Effector memory CD8-positive, alpha-beta T cell (primary cell): Measurements from ENCODE around the gene NFATC1.

Experiments
- ATAC-seq: fragments of 150-1000 bp; cut with Tn5 transposase; replicated peaks from 2 replicates; pipeline ENCODE4 v1.10.0; 2021; ENCODE audit warnings: mild to moderate bottlenecking, moderate library complexity
- DNase-seq, 3 experiments: peaks; one replicate each; pipeline ENCODE4 v3.0.0; 2021
- H3K27ac Mint-ChIP-seq, 2 donors: one replicate each; pipeline ENCODE4 v1.8.0; 2022; ENCODE audit warnings: mild to moderate bottlenecking in 2 of 2, mixed read lengths in 2 of 2, moderate library complexity in 2 of 2
- H3K27me3 Mint-ChIP-seq, 2 donors: one replicate each; pipeline ENCODE4 v1.8.0; 2022; ENCODE audit warnings: mixed read lengths in 2 of 2
- H3K36me3 Mint-ChIP-seq: one replicate; pipeline ENCODE4 v1.8.0; 2022; ENCODE audit warnings: mild to moderate bottlenecking, moderate library complexity, mixed read lengths; ENCODE audit not compliant: insufficient read depth
- H3K4me1 Mint-ChIP-seq, 2 donors: one replicate each; pipeline ENCODE4 v1.8.0; 2022; ENCODE audit warnings: low read depth in 2 of 2, mixed read lengths in 2 of 2
- H3K4me3 Mint-ChIP-seq, 2 donors: one replicate each; pipeline ENCODE4 v1.8.0; 2022; ENCODE audit warnings: mild to moderate bottlenecking in 2 of 2, mixed read lengths in 2 of 2, moderate library complexity in 2 of 2
- H3K9me3 Mint-ChIP-seq, 2 donors: one replicate each; pipeline ENCODE4 v1.8.0; 2022; ENCODE audit warnings: mixed read lengths in 2 of 2

The NFATC1 gene

DNA sequence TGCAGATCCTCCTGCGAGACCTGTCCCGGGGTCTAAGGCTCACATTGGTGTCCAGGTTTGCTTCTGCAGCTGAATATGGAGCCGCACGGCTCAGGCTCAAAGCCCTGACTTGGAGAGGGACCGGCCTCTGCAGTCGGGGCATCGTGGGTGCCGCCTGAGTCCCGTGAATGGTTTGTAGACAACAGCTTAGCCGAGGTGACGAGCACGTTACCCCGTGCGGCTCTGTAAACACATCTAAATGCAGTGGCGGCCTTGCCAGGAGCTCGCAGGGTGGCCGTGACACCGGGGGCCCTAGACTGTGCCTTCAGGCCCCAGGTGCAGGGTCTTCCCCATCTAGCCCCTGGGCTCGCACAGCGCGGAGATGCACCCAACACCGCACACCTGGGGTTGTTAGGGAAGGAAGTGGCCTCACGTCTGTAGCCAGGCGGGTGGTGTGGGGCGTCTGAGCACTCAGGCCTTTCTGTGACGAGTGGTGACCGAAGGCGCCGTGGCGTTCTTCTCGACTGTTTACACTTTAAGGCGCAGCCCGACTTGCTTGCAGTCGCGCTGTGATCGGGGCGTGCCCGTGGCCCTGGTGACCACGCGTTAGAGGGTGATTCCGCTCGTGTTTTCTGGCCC lies 91.6 kb downstream of the NFATC1 start:
- H3K36me3 Mint-ChIP-seq = peaks cover 6% of the 10 kb centered on the region
- ATAC-seq (no peak), DNase-seq (no peak)
- no peak overlapping the region for H3K27ac Mint-ChIP-seq
- H3K4me3 Mint-ChIP-seq = no peak overlapping the region
- H3K4me1 Mint-ChIP-seq = peaks cover 3 to 9% of the 10 kb centered on the region in 2 donors
- no peaks in the 10 kb centered on the region for H3K9me3 Mint-ChIP-seq
- no peaks in the 10 kb centered on the region for H3K27me3 Mint-ChIP-seq

DNA sequence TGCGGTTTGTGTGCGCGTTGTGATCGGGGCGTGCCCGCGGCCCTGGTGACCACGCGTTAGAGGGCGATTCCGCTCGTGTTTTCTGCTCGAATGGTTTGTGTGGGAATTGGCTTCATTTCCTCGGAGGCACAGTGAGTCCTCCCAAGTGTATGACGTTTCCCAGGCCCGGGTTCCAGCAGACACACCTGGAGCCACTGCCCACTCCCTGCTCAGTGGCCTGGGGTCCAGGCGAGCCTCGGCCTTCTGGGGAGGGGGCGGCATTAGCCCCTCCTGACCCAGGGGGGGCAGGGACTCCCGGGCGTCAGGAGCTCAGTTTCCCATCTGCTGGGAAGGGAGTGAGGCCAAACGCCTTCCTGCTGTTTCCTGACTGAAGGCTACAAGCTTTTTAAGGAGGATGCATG lies 92.1 kb downstream of the NFATC1 start:
- Mint-ChIP-seq H3K27me3 (no peaks in the 10 kb centered on the region), H3K4me1 (peaks cover 3 to 9% of the 10 kb centered on the region in 2 donors), H3K36me3 (peaks cover 6% of the 10 kb centered on the region), H3K27ac (no peak overlapping the region), H3K9me3 (no peaks in the 10 kb centered on the region), H3K4me3 (no peak overlapping the region)
- DNase-seq = no peak
- no peak for ATAC-seq

DNA sequence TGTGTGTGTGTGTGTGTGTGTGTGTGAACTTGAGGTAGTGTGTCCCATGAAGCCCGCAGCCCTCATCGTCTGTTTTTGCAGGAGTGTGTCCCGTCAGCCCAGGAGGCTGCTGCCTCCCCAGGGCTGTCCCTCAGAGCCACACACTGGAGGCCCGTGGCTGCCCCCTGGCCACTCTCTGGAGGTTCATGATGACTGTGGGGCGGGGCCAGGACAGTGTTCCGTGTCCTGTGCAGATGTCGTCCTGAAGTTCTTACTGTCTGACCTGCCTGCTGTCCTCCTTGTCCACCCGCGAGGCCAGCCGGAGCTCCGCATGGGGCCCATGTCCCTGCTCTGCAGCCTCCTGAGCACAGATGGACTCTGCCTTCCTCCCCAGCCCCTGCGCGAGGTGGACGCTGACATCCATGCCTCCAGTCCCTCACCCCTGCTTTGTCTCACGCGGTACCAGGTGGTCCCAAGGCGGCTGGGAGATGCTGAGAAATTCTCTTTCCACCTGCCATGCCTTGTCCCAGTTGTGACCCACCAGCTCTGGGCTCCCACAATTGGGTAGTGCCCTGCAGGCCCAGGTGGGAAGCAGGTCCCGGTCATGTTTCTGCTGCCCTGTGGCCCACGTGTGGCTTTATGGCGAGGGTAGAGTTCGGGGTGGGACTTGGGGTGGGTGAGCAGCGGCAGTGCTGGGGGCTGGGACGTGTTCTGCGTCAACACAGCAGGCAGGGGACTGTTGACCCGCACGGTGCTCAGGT lies 92.8 kb downstream of the NFATC1 start:
- ATAC-seq (no peak), DNase-seq (no peak)
- H3K4me3 Mint-ChIP-seq = no peak overlapping the region
- H3K27me3 Mint-ChIP-seq = no peaks in the 10 kb centered on the region
- no peak overlapping the region for H3K27ac Mint-ChIP-seq
- H3K4me1 Mint-ChIP-seq = peaks cover 3 to 9% of the 10 kb centered on the region in 2 donors
- H3K9me3 Mint-ChIP-seq = no peaks in the 10 kb centered on the region
- H3K36me3 Mint-ChIP-seq = peaks cover 8% of the 10 kb centered on the region

DNA sequence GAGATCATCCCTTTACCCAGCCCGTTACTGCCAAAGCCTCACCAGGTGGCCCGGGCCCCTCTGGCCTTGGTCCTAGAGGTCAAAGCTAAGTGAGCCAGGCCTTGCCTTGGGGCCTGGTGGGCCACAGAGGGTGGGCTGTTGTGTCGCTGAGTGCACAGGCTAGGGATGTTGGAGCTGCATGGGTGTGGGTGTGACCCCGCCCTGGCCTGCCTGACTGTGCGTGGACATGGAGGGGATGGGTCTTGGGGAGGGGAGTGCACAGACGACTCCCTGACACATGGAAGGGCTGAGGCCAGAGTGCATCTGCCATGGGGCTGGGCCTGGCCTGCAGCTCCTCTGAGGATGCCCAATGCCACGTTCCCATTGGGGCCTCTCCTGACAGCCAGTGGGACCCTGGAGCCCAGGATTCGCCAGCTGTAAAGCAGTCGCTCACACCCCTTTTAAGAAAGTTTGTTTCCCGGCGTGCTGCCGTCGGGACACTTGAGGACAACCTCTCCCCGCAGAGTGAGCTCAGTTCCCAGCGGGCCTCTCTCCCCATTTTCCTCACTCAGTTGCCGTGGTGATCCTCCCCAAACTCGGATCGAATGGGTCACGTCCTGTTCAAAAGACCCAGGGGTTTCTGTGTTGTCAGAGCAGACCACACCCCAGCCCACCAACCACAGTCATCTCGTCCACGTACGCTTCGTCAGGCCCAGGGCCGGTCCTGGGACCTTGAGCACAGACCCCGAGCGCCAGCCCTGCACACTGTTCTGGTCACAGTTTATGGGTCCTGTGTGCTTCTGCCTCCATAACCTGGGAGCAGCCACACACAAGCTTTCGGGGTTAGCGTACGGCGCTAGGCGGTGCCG lies 93.5 kb downstream of the NFATC1 start:
- ATAC-seq (no peak), DNase-seq (no peak)
- Mint-ChIP-seq H3K4me3 (no peak overlapping the region), H3K4me1 (peaks cover 3 to 9% of the 10 kb centered on the region in 2 donors), H3K27ac (peak overlapping the region in 1 of 2 donors; percentile 80), H3K36me3 (peaks cover 9% of the 10 kb centered on the region), H3K9me3 (no peaks in the 10 kb centered on the region), H3K27me3 (no peaks in the 10 kb centered on the region)

DNA sequence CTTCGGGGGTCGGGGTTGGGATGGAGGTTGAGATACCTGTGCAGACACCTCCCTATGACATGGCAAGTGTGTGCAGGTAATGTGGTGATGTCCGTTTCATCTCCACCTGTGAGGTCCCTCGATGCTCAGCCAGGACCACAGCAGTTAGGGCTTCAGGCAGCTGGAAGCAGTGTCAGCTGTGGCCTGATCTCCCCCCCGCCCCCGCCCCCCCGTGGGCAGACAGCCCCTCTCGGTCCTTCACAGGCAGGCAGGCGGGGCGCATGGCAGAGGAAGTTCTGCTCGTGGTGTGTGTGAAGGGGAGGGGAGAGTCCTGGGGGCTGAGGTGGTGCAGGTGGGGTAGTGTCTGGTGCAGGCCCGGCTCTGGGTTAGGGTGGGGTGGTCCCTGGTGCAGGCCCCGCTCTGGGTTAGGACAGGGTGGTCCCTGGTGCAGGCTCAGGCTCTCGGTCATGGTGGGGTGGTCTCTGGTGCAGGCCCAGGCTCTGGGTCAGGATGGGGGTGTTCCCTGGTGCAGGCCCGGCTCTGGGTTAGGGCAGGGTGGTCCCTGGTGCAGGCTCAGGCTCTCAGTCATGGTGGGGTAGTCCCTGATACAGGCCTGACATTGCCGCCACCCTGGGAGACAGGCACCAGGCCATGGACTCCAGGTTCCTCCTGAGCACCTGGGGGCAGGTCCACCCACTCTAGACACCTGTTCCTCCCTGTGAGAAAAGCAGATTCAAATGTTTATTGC lies 94.3 kb downstream of the NFATC1 start:
- peak overlapping the region; percentile 75 to 80 for H3K27ac Mint-ChIP-seq
- peaks cover 0 to 1% of the 10 kb centered on the region in 2 donors for H3K9me3 Mint-ChIP-seq
- peaks cover 3 to 9% of the 10 kb centered on the region in 2 donors for H3K4me1 Mint-ChIP-seq
- H3K27me3 Mint-ChIP-seq = no peaks in the 10 kb centered on the region
- DNase-seq (no peak), ATAC-seq (no peak)
- peaks cover 9% of the 10 kb centered on the region for H3K36me3 Mint-ChIP-seq
- H3K4me3 Mint-ChIP-seq = no peak overlapping the region

DNA sequence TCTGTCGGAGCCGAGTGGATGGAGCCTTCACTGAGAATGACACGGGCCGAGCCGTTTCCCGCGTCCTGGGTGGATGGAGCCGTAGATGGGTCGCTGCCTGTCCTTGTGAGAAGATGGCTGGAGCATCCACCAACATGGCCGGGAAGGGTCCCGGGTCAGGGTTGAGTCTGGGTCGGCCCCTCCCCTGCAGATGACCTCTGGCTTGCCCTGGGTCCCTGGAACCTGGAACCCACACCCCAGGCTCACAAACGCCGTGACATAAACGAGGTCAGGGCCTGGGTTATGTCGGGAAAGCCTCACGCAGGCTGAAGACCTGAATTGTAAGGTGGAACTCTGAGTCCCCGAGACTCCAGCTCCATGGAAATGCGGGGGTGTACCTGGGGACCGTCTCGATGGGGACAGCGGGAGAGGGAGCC lies 94.9 kb downstream of the NFATC1 start:
- H3K9me3 Mint-ChIP-seq = peaks cover 0 to 7% of the 10 kb centered on the region in 2 donors
- peak overlapping the region in 1 of 2 donors; percentile 75 for H3K27ac Mint-ChIP-seq
- H3K4me3 Mint-ChIP-seq = no peak overlapping the region
- H3K36me3 Mint-ChIP-seq = peaks cover 14% of the 10 kb centered on the region
- H3K4me1 Mint-ChIP-seq = peaks cover 3 to 13% of the 10 kb centered on the region in 2 donors
- DNase-seq = no peak
- H3K27me3 Mint-ChIP-seq = no peaks in the 10 kb centered on the region
- ATAC-seq = no peak

DNA sequence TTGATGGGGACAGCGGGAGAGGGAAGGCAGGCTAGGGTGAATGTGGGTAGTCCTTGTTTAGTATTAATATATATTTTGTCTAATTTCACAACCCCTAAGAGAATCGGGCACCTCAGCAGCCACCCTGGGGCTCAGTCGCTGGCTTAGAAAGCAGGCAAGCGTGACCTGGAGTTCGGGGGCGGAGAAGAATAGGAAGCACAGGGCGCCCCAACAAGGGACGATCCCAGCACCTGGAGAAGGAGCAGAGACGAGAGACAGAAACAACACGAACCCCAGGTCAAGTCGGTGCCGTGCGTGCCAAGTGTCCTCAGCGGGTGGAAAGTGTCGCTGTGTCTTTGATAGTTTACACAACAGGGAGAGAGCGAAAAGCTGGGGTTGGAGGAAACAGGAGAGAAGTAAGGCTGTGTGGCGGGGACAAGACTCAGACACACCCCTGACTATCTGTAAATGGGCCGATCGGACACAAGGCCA lies 95.4 kb downstream of the NFATC1 start:
- Mint-ChIP-seq H3K9me3 (peaks cover 0 to 8% of the 10 kb centered on the region in 2 donors), H3K27ac (peak overlapping the region in 1 of 2 donors; percentile 75), H3K36me3 (peaks cover 14% of the 10 kb centered on the region), H3K4me3 (no peak overlapping the region), H3K4me1 (peaks cover 3 to 13% of the 10 kb centered on the region in 2 donors), H3K27me3 (no peaks in the 10 kb centered on the region)
- ATAC-seq (no peak), DNase-seq (no peak)

DNA sequence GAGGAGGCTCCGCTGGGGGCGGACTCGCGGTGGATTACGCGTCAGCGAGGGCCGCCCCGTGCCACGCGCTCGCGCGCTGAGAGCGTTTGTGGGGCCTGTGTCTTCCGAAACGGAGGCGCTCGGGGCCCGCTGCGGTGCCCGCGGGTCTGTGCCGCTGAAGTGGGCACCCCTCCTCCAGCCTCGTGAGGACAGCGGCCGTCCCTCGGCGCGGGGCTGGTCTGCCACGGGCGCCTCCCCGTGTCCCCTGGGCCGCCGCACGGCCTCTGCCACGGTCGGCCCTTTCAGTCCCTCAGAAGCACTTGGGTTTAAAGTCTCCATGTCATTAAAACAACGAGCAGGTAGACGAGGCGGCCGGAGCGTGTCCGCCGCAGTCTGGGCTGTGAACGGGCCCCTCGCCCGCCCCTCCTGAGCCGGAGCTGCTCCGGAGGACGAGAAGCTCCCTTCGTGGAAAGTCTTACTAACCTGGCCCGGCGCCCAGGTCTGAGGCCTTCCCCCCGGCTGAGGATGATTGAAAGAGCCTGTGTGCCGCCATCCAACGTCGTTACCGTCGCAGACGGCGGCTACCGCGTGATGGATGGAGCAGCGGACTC lies 97.6 kb downstream of the NFATC1 start:
- no peak for DNase-seq
- H3K27ac Mint-ChIP-seq = no peak overlapping the region
- H3K9me3 Mint-ChIP-seq = peaks cover under 1 to 17% of the 10 kb centered on the region in 2 donors
- H3K36me3 Mint-ChIP-seq = peaks cover 12% of the 10 kb centered on the region
- H3K27me3 Mint-ChIP-seq = no peaks in the 10 kb centered on the region
- H3K4me3 Mint-ChIP-seq = no peak overlapping the region
- ATAC-seq = no peak
- H3K4me1 Mint-ChIP-seq = peaks cover 0 to 13% of the 10 kb centered on the region in 2 donors

DNA sequence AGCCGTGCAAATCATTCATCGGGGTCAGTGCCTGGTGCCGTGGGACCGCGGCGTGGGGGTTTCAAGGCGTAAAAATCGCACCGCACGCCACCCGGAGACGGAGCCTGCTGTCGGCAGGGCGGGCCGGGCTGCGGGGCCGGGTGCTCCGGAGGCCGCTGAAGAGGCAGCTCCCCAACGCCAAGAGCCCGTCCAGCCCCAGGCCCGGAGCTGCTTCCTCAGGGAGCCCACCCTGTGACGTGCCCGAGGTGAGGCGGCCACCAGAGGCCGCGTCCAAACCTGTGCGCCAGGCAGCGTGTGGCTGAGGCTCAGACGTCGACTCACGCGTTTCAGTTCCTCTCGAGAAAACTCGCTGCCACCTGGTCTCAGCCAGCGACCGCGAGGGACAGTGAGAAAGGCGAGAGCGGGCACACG lies 98.1 kb downstream of the NFATC1 start:
- no peak overlapping the region for H3K27ac Mint-ChIP-seq
- no peaks in the 10 kb centered on the region for H3K27me3 Mint-ChIP-seq
- peaks cover 12% of the 10 kb centered on the region for H3K36me3 Mint-ChIP-seq
- DNase-seq (no peak), ATAC-seq (no peak)
- H3K9me3 Mint-ChIP-seq = peaks cover 3 to 21% of the 10 kb centered on the region in 2 donors
- H3K4me1 Mint-ChIP-seq = peaks cover 0 to 13% of the 10 kb centered on the region in 2 donors
- H3K4me3 Mint-ChIP-seq = no peak overlapping the region

DNA sequence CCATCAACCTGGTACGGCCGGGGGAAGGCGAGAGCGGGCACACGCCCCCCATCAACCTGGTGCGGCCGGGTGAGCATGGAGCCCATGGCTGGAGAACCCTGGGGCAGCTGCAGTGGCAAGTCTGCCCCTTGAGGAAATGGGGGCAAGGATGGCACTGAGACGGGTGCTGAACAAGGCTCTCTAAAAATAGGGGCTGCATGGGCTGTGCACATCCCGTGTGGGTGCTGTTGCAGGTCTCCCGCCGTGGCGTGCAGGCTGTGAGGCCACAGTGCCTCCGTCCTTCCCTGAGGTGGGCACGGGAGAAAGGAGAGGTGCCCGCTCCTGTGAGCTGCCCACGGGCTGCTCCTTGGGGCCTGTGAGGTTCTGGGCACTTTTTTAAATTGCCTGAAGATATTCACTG lies 99.2 kb downstream of the NFATC1 start:
- Mint-ChIP-seq H3K27ac (peak overlapping the region in 1 of 2 donors; percentile 3), H3K4me1 (peaks cover 0 to 13% of the 10 kb centered on the region in 2 donors), H3K4me3 (no peak overlapping the region), H3K36me3 (peaks cover 12% of the 10 kb centered on the region), H3K9me3 (peaks cover 3 to 32% of the 10 kb centered on the region in 2 donors), H3K27me3 (no peaks in the 10 kb centered on the region)
- DNase-seq = no peak
- no peak for ATAC-seq

DNA sequence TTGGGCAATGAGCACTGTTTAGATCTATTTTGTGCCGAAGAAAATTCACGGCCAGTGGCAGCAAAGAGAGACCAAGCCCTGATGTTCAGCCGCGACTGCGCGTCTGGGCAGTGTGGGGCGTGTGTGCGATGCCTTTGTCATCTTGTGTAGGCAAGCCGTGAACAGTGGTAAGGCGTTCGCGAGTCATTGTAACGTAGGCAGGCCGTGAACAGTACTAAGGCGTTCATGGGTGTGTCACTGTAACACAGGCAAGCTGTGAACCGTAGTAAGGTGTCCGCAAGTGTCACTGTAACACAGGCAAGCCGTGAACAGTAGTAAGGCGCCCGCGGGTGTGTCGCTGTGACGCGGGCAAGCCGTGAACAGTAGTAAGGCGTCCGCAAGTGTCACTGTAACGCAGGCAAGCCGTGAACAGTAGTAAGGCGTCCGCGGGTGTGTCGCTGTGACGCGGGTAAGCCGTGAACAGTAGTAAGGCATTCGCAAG lies 99.9 kb downstream of the NFATC1 start:
- DNase-seq (no peak), ATAC-seq (no peak)
- H3K4me1 Mint-ChIP-seq = peaks cover 0 to 13% of the 10 kb centered on the region in 2 donors
- H3K27me3 Mint-ChIP-seq = no peaks in the 10 kb centered on the region
- peaks cover 12% of the 10 kb centered on the region for H3K36me3 Mint-ChIP-seq
- no peak overlapping the region for H3K4me3 Mint-ChIP-seq
- peaks cover 3 to 32% of the 10 kb centered on the region in 2 donors for H3K9me3 Mint-ChIP-seq
- H3K27ac Mint-ChIP-seq = no peak overlapping the region

DNA sequence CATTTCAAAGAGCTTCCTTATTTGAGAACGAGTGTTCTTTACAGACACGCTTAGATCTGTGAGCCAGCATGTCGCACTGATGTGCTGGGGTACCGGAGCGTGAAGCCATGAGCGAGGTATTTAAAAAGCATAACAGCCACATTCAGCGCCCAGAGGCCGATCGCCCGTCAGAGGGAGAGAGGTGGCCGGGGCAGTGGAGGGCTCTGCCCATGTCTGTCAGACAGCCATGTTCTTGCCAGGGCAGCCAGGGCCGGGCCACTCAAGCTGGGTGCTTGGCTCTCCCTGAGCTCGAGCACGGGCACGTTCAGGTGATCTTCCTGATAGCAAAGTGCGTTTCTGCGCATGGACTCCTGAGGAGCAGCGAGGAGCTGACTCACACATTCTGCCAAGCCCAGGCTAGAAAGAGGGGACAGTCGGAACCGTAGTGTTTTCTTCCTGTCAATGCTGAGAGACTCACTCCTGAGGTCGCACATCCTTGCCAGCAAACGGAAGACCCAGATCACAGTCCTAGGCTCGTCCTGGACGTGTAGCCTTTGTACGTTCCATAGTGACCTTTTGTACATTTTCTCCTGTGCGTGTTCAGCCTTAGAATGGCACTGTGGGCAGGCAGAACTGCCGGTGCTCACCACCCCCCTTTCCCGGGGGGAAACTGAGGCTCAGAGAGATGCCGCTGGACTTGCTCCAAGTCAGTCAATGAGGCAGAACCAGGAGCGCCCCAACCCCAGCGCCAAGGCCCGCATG lies 100.7 kb downstream of the NFATC1 start:
- H3K9me3 Mint-ChIP-seq = peaks cover 3 to 32% of the 10 kb centered on the region in 2 donors
- no peaks in the 10 kb centered on the region for H3K27me3 Mint-ChIP-seq
- peaks cover 8% of the 10 kb centered on the region for H3K36me3 Mint-ChIP-seq
- no peak overlapping the region for H3K27ac Mint-ChIP-seq
- H3K4me1 Mint-ChIP-seq = peaks cover 0 to 9% of the 10 kb centered on the region in 2 donors
- DNase-seq (no peak), ATAC-seq (no peak)
- no peak overlapping the region for H3K4me3 Mint-ChIP-seq
